Activated CD4-positive, alpha-beta T cell treated with anti-CD3 and anti-CD28 coated beads, Interleukin-10, Interleukin-2, amounts not matched to agents 100 ng/mL and 50 ng/mL, durations not matched to agents 16 hours and 8 hours (primary cell): ENCODE data around the gene RXRB.

Source experiments
- DNase-seq: peaks from one replicate; pipeline ENCODE4 v3.0.0-alpha.2; 2020

RXRB gene

DNA sequence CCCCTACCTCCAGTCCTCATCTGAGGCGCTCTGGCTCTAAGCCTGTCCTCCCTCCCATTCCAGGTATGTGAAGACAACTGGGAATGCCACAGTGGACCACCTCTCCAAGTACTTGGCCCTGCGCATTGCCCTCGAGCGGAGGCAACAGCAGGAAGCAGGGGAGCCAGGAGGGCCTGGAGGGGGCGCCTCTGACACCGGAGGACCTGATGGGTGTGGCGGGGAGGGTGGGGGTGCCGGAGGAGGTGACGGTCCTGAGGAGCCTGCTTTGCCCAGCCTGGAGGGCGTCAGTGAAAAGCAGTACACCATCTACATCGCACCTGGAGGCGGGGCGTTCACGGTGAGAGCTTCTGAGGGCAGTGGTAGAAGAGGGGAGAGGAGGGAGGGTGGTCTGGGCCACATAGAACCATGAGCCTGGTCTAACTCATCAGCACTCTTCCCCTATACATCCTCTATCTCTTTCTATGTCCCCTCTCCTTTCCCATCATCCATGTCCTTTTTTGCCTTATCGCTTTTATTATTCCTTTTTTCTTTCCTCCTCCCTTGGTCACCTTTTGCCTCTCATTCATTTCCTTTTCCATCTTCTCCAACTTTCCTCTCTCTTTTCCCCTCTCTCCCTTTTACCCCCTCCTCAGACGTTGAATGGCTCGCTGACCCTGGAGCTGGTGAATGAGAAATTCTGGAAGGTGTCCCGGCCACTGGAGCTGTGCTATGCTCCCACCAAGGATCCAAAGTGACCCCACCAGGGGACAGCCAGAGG lies 11.4 kb upstream of the RXRB start:
- DNase-seq, result no peak

GRCh38 chr6:33211136-33211535 lies 10.7 kb upstream of the RXRB start:
- no peak for DNase-seq

DNA sequence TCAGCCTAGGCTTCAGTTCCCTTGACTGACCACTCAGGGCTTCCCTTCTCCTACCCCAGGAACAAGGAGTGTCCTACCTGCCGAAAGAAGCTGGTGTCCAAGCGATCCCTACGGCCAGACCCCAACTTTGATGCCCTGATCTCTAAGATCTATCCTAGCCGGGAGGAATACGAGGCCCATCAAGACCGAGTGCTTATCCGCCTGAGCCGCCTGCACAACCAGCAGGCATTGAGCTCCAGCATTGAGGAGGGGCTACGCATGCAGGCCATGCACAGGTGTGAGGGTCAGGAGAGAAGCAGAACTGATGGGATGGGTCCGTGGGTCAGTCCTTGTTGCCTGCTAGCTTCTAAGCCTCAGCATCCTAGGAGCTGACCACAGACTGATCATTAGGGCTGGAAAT lies 9.4 kb upstream of the RXRB start:
- no peak for DNase-seq

DNA sequence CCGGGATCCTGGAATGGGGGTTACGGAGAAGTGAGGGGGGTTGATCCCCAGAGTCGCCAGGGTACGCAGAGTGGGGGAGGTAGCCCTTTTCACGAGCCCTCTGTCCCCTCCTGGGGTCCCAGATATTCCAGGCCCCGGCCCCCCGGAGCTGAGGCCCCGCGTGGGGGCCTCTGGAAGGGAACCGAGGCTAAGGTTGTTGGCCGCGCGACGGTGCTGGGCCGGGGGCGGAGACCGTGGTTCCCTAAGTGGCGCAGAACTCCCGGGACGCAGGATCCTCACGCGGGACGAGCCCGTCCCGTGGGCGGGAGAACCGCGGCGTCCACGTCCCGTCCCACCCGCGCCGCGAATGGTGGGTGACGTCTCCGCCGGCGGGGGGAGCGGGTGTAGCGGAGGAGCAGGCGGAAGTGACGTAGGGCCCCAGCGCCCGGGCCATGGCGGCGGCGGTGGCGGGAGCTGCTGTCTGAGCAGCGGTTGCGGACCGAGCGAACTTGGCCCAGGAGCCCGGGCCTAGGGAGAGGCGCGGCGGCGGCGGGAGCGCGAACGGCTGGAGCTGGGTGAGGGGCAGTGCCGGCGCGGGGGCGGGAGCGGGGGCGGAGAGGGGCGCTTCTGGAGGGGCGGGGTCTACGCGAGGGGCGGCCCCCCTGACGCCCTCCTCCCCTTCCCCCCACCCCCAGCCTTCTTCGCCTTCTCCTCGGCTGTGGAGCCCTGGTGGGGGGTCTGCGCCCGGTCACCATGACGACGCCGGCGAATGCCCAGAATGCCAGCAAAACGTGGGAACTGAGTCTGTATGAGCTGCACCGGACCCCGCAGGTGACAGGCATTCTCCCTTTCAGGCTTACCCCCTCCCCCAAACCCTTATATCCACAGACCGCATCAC lies 7.9 kb upstream of the RXRB start, which contains the start of gene RING1:
RING1 (plus strand) TSS at position 410 of the 877 bp plus-strand sequence; CDS start at position 733, 323 bp downstream.
- DNase-seq, result peak; percentile 87

GRCh38 chr6:33207552-33208090 lies 7.2 kb upstream of the RXRB start:
- DNase-seq, result no peak

GRCh38 chr6:33206864-33207551 lies 6.5 kb upstream of the RXRB start:
- no peak for DNase-seq

- no peak for DNase-seq
These were observed 5.8 kb upstream of the RXRB start for GRCh38 chr6:33206027-33206863.

GRCh38 chr6:33205191-33206026 lies 4.9 kb upstream of the RXRB start:
- peak; percentile 83 for DNase-seq

GRCh38 chr6:33204415-33205190 lies 4.1 kb upstream of the RXRB start, which contains the start of gene HSD17B8:
HSD17B8 (plus strand) TSS chr6:33204655; CDS start chr6:33204669, 14 bp downstream.
- DNase-seq, result peak; percentile 96

GRCh38 chr6:33204165-33204414 lies 3.6 kb upstream of the RXRB start:
- no peak for DNase-seq

GRCh38 chr6:33203443-33204164 lies 3.1 kb upstream of the RXRB start:
- DNase-seq, result no peak

DNA sequence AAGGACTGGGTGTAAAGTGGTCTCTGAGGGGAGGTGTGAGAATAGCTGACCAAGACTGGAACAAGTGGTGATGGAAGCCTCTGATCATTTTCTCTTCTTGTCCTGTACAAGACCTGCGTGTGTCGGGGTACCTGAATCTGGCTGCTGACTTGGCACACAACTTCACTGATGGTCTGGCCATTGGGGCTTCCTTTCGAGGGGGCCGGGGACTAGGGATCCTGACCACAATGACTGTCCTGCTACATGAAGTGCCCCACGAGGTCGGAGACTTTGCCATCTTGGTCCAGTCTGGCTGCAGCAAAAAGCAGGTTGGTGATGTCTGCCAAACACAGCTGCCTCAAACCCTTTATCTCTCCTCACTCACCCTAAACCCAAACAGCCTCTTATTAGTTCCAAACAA lies 2.3 kb upstream of the RXRB start:
- no peak for DNase-seq

- no peak for DNase-seq
These were observed 1.5 kb upstream of the RXRB start for GRCh38 chr6:33201935-33202334.

- DNase-seq, result no peak
These were observed 681 bp upstream of the RXRB start for GRCh38 chr6:33201147-33201545.

- peak; percentile 89 for DNase-seq
These were observed 712 bp downstream of the RXRB start for GRCh38 chr6:33199687-33200218.

GRCh38 chr6:33198853-33199436 lies 1.5 kb downstream of the RXRB start:
- DNase-seq, result no peak

- DNase-seq, result no peak
These were observed 2.2 kb downstream of the RXRB start for GRCh38 chr6:33198159-33198852.

GRCh38 chr6:33197431-33198048 lies 2.9 kb downstream of the RXRB start:
- peak; percentile 75 for DNase-seq
